ENCODE measurements around the gene PLA2G4D. TPM values are rescaled to one million over a fixed set of nuclear protein-coding genes. Genes with fewer than 3 reads are reported as not detected.

PLA2G4D gene
- polyA plus RNA-seq, 1 donor from 2014 or later = not detected

GRCh38 chr15:42090781-42091180 lies 3.6 kb downstream of the PLA2G4D start:
- no peaks in the 10 kb centered on the region for H3K36me3 ChIP-seq (ENCODE audit: insufficient read depth, low read length)
- TF ChIP-seq RAD21 (conservative IDR thresholded peaks at IDR 0.05) (no peak), MXI1 (conservative IDR thresholded peaks at IDR 0.05; ENCODE audit: poor library complexity, severe bottlenecking) (no peak), SMC3 (conservative IDR thresholded peaks at IDR 0.05; ENCODE audit: poor library complexity) (no peak), EZH2 (IDR thresholded peaks at IDR 0.05; ENCODE audit: borderline replicate concordance, insufficient read depth, low read length, poor library complexity, severe bottlenecking) (no peak)
- no peak overlapping the region for H3K9ac ChIP-seq (ENCODE audit: low read length)

GRCh38 chr15:42090370-42090769 lies 4.0 kb downstream of the PLA2G4D start:
- TF ChIP-seq RAD21 (conservative IDR thresholded peaks at IDR 0.05) = no peak
- no peak for TF ChIP-seq POLR2AphosphoS5 (IDR thresholded peaks at IDR 0.05)
- no peak for TF ChIP-seq TAF1 (IDR thresholded peaks at IDR 0.05; ENCODE audit: low read depth)
- TF ChIP-seq CTCF (IDR thresholded peaks at IDR 0.05; ENCODE audit: poor library complexity, severe bottlenecking) = no peak
- TF ChIP-seq EP300 (conservative IDR thresholded peaks at IDR 0.05; ENCODE audit: poor library complexity, severe bottlenecking) = no peak
- TF ChIP-seq EZH2 (IDR thresholded peaks at IDR 0.05; ENCODE audit: borderline replicate concordance, insufficient read depth, low read length, poor library complexity, severe bottlenecking) = no peak
- TF ChIP-seq MXI1 (conservative IDR thresholded peaks at IDR 0.05; ENCODE audit: poor library complexity, severe bottlenecking) = no peak
- TF ChIP-seq REST (IDR thresholded peaks at IDR 0.05; ENCODE audit: borderline replicate concordance) = no peak
- no peak for TF ChIP-seq SMC3 (conservative IDR thresholded peaks at IDR 0.05; ENCODE audit: poor library complexity)
- Histone ChIP-seq H3K9me3 (ENCODE audit: low read length) (no peaks in the 10 kb centered on the region), H3K9ac (ENCODE audit: low read length) (no peak overlapping the region), H3K9me2 (ENCODE audit: insufficient read depth, low read length) (no peaks in the 10 kb centered on the region), H3K4me2 (ENCODE audit: low read length) (no peak overlapping the region), H4K20me1 (ENCODE audit: insufficient read depth) (no peaks in the 10 kb centered on the region), H3F3A (ENCODE audit: insufficient read depth, low read length, poor library complexity, severe bottlenecking) (no peaks in the 10 kb centered on the region), H3K27me3 (ENCODE audit: insufficient read depth, low read depth, low read length) (no peaks in the 10 kb centered on the region), H3K36me3 (ENCODE audit: insufficient read depth, low read length) (no peaks in the 10 kb centered on the region), H3K27ac (ENCODE audit: low read length) (no peak overlapping the region), H3K79me2 (replicated peaks; ENCODE audit: insufficient read depth, low read length) (no peaks in the 10 kb centered on the region), H2AFZ (ENCODE audit: low read depth, low read length) (no peak overlapping the region), H3K4me3 (ENCODE audit: low read length) (no peak overlapping the region)

More at GRCh38 chr15:42090781-42091180, 3.6 kb downstream of the PLA2G4D start:
- Histone ChIP-seq H2AFZ (ENCODE audit: low read depth, low read length) (no peak overlapping the region), H3K9me2 (ENCODE audit: insufficient read depth, low read length) (no peaks in the 10 kb centered on the region), H4K20me1 (ENCODE audit: insufficient read depth) (no peaks in the 10 kb centered on the region), H3K79me2 (replicated peaks; ENCODE audit: insufficient read depth, low read length) (no peaks in the 10 kb centered on the region), H3K27me3 (ENCODE audit: insufficient read depth, low read depth, low read length) (no peaks in the 10 kb centered on the region), H3F3A (ENCODE audit: insufficient read depth, low read length, poor library complexity, severe bottlenecking) (no peaks in the 10 kb centered on the region), H3K4me3 (ENCODE audit: low read length) (no peak overlapping the region), H3K4me2 (ENCODE audit: low read length) (no peak overlapping the region), H3K27ac (ENCODE audit: low read length) (no peak overlapping the region), H3K9me3 (ENCODE audit: low read length) (no peaks in the 10 kb centered on the region)
